OCI-LY1 (cell line): ENCODE measurements around the gene KATNBL1.

ENCODE experiments used
- EZH2 ChIP-seq: fragments of 200-600 bp; sonication (generic), shearing (Covaris generic); IDR thresholded peaks from 2 replicates; pipeline ENCODE4 v1.8.0; 2017; ENCODE audit warnings: borderline replicate concordance, mixed run types, mild to moderate bottlenecking, antibody characterized with exemption, low read length, moderate library complexity, mixed read lengths
- TF ChIP-seq, protein P1 (sequence below): fragments of 200-600 bp; sonication (generic), shearing (Covaris generic); IDR thresholded peaks from 2 replicates; pipeline ENCODE4 v1.5.1; 2017; ENCODE audit warnings: mild to moderate bottlenecking, antibody characterized with exemption, low read length, moderate library complexity, mixed read lengths

DNA sequence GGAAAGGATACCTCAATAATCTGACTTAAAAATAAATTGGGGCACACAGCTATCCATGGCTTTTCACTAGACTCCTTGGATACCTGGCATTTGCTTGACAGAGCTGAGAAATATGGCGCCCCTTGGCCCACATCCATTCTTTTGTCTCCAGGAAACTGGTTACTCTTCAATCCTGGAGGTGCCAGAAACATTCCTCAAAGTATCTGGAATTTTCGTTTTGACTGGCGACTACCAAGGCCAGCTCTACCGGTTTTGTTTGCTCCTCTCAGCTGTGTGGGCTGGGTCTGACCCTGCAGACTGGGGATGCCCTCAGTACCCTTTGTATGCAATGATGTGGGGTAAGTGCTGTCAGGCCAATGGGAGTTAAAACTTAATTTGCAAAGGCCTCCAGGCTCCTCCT is 27.0 kb downstream of the KATNBL1 start:
- TF ChIP-seq EZH2: no peak
- TF ChIP-seq, protein P1, sequence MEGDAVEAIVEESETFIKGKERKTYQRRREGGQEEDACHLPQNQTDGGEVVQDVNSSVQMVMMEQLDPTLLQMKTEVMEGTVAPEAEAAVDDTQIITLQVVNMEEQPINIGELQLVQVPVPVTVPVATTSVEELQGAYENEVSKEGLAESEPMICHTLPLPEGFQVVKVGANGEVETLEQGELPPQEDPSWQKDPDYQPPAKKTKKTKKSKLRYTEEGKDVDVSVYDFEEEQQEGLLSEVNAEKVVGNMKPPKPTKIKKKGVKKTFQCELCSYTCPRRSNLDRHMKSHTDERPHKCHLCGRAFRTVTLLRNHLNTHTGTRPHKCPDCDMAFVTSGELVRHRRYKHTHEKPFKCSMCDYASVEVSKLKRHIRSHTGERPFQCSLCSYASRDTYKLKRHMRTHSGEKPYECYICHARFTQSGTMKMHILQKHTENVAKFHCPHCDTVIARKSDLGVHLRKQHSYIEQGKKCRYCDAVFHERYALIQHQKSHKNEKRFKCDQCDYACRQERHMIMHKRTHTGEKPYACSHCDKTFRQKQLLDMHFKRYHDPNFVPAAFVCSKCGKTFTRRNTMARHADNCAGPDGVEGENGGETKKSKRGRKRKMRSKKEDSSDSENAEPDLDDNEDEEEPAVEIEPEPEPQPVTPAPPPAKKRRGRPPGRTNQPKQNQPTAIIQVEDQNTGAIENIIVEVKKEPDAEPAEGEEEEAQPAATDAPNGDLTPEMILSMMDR: no peak
